Panc1 (cell line): Measurements from ENCODE around the gene PHF20.
"Not testable (repeated sequence)": the region's sequence is repeated elsewhere in the genome, so short reads cannot be mapped to it uniquely, and the experiment has no call there.

Source experiments
- CTCF ChIP-seq: fragments of 450-650 bp; IDR thresholded peaks from 2 replicates; pipeline ENCODE4 v1.5.1; 2017; ENCODE audit warnings: mild to moderate bottlenecking
- POLR2AphosphoS5 ChIP-seq: IDR thresholded peaks from 2 replicates; pipeline ENCODE4 v1.6.1; 2012; ENCODE audit warnings: mild to moderate bottlenecking, low read depth, low read length, moderate library complexity
- REST ChIP-seq, 2 experiments: IDR thresholded peaks; 2 replicates each; pipeline ENCODE4 v1.6.1; 2011 to 2012; ENCODE audit warnings: low read depth in 2 of 2, control low read depth in 1 of 2, low read length in 1 of 2, mild to moderate bottlenecking in 1 of 2, moderate library complexity in 1 of 2; ENCODE audit not compliant: insufficient read depth in 1 of 2

GRCh38 chr20:35843894-35844293 is 72.1 kb downstream of the PHF20 start:
- TF ChIP-seq POLR2AphosphoS5; CTCF; REST (IDR thresholded peaks at IDR 0.05; ENCODE audit: insufficient read depth in 1 of 2, low read depth in 2 of 2, low read length in 1 of 2): not testable (repeated sequence)
